DND-41 (cell line): ENCODE measurements around the gene AHCY.

ENCODE experiments used
- CTCF ChIP-seq: IDR thresholded peaks from 2 replicates; pipeline ENCODE4 v1.5.1; 2012; ENCODE audit warnings: borderline replicate concordance, low read length, moderate library complexity, mild to moderate bottlenecking; ENCODE audit not compliant: poor library complexity, severe bottlenecking; ENCODE audit errors: extremely low read depth
- EZH2 ChIP-seq: IDR thresholded peaks from 3 replicates; pipeline ENCODE4 v1.6.1; 2012; ENCODE audit warnings: borderline replicate concordance, low read depth, mild to moderate bottlenecking, moderate library complexity, low read length, inconsistent platforms; ENCODE audit not compliant: severe bottlenecking

GRCh38 chr20:34301587-34302311 lies 1.4 kb downstream of the AHCY start:
- TF ChIP-seq CTCF (no peak), EZH2 (no peak)
